ENCODE measurements around the gene ZDHHC4.
"Not testable (repeated sequence)": the region's sequence is repeated elsewhere in the genome, so short reads cannot be mapped to it uniquely, and the experiment has no call there.

Gene ZDHHC4

GRCh38 chr7:6608081-6608480 is 30.8 kb downstream of the ZDHHC4 start:
- DNase-seq = no peak

- no peak for DNase-seq
Observed at GRCh38 chr7:6608794-6609193, 31.5 kb downstream of the ZDHHC4 start.

GRCh38 chr7:6612819-6613218 is 35.6 kb downstream of the ZDHHC4 start:
- DNase-seq = no peak

GRCh38 chr7:6613706-6614105 is 36.5 kb downstream of the ZDHHC4 start:
- no peak for DNase-seq

- no peak for DNase-seq
Observed at GRCh38 chr7:6614953-6615722, 37.9 kb downstream of the ZDHHC4 start, which contains the start of gene ZNF853. ZNF853 (plus strand) TSS chr7:6615610; CDS start chr7:6616175, 565 bp downstream.

- no peak for DNase-seq
Observed at GRCh38 chr7:6615723-6616555, 38.7 kb downstream of the ZDHHC4 start.

- DNase-seq = no peak
Observed at GRCh38 chr7:6616854-6617643, 39.8 kb downstream of the ZDHHC4 start.

- no peak for DNase-seq
Observed at GRCh38 chr7:6618621-6619020, 41.4 kb downstream of the ZDHHC4 start.

GRCh38 chr7:6619961-6620360 is 42.7 kb downstream of the ZDHHC4 start:
- DNase-seq = no peak

GRCh38 chr7:6621195-6622133 is 44.2 kb downstream of the ZDHHC4 start:
- DNase-seq = no peak

GRCh38 chr7:6622134-6622710 is 45.0 kb downstream of the ZDHHC4 start:
- DNase-seq = no peak

- no peak for DNase-seq
Observed at GRCh38 chr7:6623589-6624245, 46.5 kb downstream of the ZDHHC4 start.

- DNase-seq = no peak
Observed at GRCh38 chr7:6624246-6624611, 47.0 kb downstream of the ZDHHC4 start.

- DNase-seq = no peak
Observed at GRCh38 chr7:6628045-6628444, 50.8 kb downstream of the ZDHHC4 start.

- no peak for DNase-seq
Observed at GRCh38 chr7:6630007-6630849, 53.0 kb downstream of the ZDHHC4 start.

- no peak for DNase-seq
Observed at GRCh38 chr7:6631605-6632004, 54.4 kb downstream of the ZDHHC4 start.

GRCh38 chr7:6634021-6634420 is 56.8 kb downstream of the ZDHHC4 start:
- no peak for DNase-seq

GRCh38 chr7:6634971-6635370 is 57.7 kb downstream of the ZDHHC4 start:
- DNase-seq = not testable (repeated sequence)

- DNase-seq = no peak
Observed at GRCh38 chr7:6636741-6637543, 59.7 kb downstream of the ZDHHC4 start, which contains the start of gene ZNF316. ZNF316 (plus strand) TSS chr7:6637318; CDS start chr7:6642410, 5,092 bp downstream.
